GM21360 (cell line): Measurements from ENCODE around the gene CTU2.

Source experiments
- ATAC-seq: cut with Tn5 transposase; IDR thresholded peaks from one replicate; pipeline ENCODE4 v1.9.1; 2021; ENCODE audit warnings: mild to moderate bottlenecking, moderate library complexity; ENCODE audit not compliant: unreplicated experiment

The CTU2 gene

DNA sequence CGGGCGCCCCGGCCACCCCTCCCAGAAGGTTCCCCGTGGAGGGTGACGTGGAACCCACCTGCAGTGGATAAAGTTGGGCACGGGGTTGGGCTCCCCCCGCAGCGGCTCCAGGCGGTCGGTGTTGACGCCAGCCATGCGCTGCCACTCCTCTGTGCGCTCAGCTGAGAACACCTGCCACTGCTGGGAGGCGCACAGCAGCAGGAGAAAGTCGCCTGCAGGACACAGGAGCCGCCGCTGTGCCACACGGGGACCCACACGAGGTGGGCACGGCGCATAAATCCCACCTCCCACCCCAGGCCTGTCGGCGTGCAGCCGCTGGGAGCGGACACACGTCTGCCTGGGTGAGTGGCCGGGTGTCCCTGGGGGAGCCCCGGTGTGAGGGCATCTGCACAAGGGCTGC lies 20.7 kb downstream of the CTU2 start:
- ATAC-seq, result no peak

DNA sequence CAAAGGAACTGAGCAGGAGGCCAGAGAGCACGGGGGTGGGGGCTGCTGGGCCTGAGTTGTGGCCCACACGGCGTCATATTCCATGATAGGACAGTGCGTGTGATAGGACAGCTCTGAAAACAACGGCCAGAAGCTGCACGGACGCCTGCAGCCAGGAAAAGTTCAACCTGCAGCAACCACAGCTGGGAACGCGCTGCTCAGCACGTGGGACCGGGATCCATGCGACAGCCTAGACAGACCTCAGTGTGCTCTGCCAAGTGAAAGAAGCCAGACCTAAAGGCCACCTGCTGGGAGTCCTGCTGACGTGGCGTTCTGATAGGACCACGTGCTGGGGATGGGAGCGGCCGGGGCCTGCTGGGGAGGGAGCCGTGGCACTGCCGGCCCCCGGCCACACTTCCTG lies 21.6 kb downstream of the CTU2 start:
- ATAC-seq, result no peak

DNA sequence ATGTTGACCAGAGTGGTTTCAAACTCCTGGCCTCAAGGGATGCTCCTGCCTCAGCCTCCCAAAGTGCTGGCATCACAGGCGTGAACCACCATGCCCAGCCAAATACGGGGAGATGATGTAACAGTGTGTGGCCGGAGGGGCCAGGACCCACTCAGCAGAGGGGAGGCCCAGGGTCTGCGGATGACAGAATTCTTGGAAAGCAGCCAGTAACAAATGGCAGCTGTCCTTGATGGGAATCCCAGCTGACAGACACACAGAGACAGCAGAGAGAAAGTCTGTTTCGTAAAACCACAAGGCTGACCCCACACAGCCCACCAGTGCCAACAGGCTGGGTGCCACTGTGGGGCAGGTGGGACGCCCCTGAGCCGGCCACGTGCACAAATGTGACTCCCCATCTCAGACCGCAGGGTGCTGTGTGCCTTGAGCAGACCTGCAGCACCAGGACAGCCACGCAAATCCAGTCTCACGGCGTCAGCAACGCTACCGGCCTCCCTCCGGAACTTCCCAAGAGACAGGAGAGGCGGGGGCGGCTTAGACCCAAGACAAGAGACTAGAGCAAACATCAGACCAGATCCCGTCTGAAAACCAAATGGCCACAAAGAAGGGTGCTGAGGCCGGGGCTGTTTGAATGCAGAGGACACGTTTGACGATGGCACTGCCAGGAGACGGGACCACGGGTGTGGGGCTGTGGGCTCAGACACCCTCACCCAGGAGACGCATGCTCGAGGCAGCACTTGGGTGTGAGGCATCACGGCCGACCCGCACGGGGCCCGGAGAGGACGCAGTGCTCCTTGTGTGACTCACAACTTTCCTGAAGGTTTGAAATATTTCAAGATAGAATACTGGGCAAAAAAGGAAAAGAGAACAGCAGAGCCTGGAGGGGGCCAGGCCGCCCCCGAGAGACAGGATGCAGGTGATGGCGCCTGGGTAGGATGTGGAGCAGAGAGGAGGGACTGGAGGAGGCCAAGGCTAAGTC lies 24.6 kb downstream of the CTU2 start:
- no peak for ATAC-seq

DNA sequence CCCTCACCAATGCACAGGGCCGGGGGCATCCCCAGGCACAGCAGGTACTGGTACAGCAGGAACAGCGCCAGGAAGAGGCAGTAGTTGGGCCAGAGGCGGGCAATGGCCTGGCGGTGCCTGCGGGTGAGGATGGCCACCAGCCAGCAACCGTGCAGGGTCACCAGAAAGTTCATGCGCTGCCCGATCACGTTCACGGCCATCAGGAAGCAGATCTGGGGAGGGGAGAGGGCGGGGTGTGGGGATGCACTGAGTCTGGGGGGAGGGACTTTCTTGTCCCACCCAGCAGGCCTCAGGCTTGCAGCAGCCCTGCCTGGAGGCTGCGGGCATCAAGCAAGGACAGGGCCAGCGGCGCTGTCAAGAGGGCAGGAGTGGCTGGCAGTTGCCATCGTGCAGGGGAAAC lies 25.4 kb downstream of the CTU2 start:
- ATAC-seq, result no peak

DNA sequence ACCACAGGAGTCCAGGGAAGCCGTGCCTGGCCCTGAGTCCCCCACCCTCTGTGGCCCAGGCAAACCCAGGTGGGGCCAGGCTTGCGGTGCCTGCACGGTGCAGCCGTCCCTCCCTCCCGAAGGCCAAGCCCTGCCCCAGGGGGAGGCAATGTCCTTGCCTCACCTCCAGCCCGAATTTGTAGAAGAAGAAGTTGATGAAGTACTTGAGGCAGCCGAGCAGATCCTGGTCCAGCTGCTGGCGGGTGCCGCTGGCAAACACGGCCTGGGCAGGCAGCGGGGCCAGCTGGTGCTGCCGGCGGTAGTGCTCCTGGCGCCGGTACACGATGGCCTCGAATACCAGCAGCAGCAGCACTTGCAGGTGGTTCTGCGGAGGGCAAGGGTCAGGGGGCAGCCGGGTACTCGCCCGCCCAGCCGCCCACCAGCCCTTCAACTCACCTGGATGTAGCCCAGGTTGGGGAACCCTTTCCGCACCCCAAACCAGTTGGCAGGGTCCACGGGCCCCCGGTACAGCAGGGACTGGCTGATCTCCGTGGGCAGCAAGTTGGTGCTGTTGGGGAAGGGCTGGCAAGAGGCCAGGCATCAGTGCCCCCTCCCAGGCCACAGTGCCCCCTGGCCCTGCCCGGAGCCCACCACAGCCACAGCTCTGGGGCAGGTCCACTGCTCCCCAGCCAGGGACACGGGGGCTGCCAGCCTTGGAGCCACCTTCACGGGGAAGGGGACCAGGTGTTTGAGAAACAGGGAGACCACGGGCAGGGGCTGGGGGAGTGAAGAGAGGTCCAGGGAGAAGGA lies 26.1 kb downstream of the CTU2 start:
- ATAC-seq, result no peak

DNA sequence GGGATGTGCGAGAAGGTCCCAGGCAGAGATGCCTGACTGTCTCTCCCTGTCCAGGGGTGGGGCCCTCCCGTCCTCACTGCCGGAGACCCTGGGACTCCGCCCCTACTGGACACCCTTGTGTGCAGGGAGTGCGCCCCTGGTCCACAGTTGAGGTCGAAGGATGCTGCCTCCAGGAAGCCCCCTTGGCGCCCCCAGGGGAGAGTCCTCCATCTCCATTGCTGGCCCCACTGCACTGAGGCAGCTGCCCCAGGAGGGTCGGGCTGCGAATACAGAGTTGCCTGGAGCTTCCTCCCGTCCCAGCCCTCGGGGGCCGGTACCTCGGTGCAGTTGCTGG lies 26.6 kb downstream of the CTU2 start:
- no peak for ATAC-seq

DNA sequence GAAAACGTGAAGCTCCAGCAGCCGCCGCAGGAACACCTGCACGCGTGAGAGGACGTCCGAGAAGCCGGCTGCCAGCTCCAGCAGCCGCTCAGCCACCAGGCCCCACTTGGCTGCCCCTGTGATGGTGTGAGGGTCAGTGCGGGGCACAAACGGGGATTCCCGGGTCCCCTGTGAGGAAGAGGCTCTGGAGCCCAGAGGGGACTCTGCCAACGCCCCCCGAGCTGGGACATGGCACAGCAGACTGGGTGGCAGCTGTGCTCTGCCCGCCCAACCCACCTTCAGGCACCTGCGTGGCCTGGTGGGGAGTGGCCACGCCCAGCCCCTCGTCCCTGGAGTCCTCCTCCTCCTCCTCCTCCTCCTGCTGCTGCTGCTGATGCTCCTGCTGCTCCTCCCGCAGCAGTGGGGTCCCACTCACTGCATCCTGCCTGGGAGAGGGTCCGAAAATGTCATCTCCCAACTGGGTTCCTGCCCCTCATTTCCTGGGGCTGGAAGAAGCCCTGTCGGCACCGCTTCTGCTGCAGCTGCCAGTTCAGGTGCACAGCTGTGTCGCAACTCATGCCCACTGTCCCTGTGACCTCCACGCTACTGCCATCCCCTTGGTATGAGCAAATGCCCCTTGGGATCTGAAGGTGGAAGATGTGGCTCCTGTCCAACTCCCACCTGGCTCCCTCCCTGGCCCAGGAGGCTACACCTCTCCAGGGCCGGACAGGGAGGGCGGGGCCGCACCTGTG lies 27.5 kb downstream of the CTU2 start:
- ATAC-seq, result no peak

DNA sequence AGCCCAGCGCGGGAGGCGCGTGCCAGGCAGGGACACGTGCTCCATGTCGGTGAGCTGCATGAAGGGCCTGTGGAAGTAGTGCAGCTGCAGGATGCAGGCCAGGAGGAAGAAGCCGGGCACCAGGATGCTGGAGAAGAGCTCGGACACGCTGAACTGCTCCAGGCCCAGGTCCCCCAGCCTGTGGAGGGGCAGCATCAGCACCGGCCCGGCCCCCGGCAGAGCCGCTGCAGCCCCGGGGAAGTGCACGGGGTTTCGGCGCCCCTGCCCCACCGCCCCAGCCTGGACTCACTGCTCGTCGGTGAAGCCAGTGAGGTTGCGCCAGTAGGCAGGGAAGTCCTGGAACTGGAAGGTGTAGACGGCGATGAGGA lies 28.0 kb downstream of the CTU2 start:
- no peak for ATAC-seq

DNA sequence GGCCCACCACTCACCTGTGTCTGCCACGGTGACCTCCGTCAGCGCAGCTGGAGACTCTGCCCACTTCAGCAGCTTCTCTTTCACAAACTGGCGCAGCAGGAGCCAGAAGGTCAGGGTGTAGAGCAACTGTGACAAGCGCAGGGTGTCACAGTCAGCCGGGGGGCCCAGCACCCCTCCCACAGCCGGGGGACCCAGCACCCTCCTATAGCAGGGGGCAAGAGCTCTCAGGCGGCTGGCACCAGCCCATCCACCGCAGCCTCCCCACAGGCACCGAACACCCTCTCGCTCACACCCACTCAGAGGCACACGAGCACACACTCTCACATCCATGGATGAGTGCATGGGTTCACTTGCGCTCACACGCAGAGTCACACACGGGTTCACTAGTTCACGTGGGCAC lies 28.8 kb downstream of the CTU2 start:
- ATAC-seq, result no peak

DNA sequence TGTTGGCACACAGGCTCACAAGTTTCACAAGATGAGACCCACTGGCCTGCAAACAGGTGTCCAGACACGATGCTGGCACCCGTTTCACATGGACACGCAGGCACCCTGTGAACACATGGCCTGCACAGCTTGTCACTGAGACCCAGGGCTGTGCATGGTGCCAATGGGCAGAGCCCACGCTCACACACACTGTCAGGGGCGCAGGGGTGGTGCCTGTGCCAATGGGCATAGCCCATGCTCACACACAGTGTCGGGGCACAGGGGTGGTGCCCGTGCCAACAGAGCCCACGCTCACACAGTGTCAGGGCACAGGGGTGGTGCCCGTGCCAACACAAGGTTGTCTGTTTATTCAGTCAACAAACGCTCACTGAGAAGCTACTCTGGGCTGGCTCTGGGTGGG lies 29.3 kb downstream of the CTU2 start:
- no peak for ATAC-seq

DNA sequence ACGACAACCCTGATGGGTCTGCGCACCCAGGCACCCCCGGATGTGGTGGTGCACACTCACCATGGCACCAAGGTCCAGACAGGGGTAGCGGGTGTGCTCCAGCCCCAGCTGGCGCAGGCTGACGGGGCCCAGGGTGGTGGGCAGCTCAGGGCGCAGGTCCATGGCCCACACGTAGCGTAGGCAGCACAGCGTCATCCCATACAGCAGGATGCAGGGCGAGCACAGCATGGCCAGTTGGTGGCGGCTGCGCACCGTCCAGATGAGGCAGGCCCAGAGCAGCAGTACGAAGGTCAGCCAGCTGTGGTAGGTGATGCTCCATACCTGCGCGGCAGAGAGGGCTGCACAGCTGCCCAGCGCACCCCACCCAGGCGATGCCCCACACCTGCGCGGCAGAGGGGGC lies 29.8 kb downstream of the CTU2 start:
- no peak for ATAC-seq

DNA sequence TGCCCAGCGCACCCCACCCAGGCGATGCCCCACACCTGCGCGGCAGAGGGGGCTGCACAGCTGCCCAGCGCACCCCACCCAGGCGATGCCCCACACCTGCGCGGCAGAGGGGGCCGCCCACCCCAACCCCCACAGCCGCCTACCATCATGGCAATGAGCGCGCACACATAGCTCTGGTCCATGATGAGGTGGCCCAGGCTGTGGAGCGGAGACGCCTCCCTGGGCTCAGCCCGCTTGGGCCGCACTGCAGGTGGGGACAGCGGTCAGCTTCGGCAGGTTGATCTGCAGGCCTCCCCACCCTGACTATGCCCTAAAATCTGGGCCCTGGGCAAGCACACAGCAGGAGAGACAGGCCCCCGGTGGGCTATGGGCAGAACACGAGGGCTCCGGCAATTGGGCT lies 30.2 kb downstream of the CTU2 start:
- ATAC-seq, result no peak

DNA sequence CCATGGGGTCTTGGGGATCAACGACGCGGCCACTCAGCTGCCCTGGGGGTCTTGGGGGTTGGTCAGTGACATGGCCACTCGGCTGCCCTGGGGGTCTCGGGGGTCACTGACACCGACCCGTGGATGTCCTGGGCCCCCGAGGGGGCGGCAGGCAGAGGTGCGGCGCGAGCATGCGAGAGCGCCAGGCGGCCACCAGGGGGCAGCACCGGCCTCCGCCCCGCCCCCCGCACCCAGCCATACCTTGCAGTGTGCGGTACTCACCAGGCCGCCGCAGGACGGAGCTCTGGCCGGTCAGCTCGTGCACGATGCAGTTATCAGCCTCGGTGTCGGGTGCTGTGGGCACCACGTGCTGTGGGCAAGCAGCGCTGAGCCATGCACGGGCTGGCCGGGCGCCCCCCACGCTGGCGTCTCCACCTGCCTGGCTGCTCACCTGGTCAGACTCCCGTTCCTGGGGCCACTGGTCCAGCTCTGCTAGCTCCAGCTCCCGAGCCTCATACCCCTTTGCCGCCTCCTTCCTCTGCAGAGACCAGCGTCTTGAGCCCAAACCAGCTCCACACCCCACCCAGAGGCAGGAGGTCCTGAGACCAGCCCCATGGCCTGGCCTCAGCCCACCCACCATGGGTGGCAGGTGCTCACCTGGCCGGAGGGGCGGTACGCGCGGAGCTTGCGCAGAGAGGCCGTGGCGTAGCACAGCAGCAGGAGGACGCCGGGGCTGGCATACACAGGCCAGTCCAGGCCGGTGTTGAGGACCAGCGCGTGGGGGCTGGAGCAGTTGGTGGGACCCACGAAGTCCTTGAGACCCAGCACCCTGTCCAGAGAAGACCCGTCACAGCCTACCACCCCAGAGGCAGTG lies 31.2 kb downstream of the CTU2 start:
- no peak for ATAC-seq

DNA sequence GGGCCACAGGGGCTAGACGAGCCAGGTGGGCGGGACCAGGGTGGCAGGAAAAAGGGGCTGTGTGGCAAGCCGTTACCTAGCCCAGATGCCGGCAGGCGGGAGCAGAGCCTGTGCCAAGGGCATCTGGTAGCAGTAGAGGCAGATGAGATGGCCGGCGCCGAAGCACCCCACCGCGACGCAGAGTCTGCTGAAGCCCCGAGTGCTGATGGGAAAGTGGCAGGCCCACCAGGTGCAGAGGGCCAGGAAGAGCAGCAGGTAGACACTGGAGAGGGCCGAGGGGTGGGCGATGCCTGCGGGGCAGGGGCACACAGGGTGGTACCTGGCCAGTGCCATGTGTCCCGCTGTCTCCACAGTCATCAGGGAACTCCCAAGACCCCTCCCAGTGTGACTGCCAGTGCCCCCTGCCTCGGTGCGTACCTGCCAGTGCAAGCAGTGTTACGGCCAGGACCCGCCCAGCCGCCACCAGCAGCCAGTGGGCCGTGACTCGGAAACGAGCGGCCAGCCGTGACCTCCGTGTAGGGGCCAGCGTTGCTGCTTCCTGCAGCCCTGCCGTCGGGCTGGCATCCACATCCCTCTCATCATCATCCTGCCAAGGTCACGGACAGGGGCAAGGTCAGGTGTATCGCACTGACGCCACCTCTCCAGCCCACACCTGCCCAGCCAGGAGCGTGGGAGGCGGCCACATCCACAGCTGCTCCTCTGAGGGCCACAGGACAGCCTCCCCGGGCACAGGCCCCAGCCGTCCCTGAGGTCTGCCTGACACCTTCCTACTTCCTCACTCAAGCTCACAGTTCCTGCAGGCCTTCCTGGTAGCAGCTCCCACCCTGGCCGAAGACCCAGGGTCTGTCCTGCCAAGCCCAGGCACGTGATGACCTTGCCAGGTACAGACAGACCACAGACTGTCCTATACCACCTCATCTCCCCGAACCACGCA lies 32.1 kb downstream of the CTU2 start:
- no peak for ATAC-seq

DNA sequence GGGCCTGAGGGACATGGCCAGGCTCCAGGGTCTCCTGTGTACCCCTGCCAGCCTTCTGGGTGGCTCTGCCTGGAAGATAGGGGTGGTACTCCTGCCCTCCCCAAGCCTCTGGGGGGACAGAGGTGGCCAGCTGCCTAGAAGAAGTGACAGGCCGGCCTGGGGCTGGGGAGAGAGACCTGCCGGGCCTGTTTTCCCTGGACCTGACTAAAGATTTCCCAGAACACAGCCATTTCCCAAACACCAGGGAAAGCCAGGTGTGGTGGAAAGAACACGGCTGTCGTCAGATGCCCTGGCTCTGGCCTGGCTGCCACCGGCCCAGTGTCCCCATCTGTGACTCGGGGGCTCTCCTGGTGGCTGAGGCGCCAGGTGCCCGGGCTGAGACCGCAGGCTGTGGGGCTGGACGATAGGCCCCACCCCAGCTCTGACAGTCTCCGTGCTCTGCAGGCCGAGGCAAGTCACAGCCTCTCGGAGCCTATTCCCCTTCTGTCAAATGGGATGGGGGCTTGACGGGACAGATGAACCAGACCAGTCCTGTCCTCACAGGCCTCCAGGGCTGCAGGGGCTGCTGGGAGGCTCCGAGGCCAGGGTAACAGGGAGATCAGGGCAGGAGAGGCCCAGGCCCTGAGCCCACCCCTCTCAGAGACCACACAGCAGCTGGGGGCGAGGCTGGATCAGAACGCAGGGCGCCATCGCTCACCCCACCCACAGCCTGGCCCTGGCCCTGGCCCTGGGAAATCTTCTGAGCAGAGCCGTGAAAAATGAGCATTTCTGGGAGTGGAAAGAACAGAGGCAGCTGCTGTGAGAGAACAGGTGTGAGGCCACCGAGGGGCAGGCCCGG lies 33.1 kb downstream of the CTU2 start:
- no peak for ATAC-seq

DNA sequence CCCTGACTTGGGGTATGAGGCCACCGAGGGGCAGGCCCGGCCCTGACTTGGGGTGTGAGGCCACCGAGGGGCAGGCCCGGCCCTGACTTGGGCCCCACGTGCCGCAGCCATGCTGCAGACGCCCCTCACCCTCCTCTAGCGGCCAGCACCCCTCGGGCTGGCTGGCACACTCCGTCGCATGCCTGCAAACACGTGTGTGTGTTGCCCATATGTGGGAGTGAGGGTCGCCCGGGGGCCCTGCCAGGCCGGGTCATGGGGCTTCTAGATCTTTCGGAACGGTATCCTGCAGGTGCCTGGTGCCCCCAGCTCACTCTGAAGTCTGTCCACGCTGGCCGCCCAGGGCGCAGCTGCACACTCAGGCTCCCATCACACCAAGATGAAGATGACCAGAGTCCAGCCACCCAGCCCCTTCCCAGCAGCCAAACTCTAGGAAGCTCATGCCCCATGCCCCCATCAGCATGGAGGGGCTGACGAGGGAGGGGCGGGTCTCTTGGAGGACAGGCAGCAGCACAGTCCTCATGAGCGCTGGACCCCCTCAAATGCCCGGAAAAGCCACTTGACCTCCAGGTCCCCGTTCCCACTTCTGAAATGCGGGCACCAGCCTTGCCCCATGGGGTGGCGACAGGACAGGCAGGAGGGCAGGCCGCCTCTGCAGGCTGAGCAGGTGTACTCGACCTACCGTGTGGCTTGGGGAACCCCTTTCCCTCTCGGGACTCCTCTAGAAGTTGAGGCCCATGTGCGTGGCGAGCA lies 33.8 kb downstream of the CTU2 start:
- ATAC-seq, result no peak

DNA sequence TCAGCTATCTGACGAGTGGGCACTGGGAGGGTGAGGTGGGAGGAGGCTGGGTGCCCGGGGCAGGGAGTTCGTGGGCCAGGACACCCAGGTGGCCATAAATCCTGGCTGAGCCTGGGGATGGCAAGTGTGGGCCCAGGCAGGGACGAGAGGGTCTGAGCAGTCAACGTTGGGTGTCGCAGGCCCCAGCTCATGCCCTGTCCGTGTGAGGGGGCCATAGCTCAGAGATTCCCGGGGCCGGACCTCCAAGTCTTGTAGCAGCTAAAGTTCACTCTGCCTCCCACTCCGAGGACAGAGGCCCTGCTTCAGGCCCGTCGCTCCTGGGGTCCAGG lies 34.4 kb downstream of the CTU2 start:
- ATAC-seq, result no peak

DNA sequence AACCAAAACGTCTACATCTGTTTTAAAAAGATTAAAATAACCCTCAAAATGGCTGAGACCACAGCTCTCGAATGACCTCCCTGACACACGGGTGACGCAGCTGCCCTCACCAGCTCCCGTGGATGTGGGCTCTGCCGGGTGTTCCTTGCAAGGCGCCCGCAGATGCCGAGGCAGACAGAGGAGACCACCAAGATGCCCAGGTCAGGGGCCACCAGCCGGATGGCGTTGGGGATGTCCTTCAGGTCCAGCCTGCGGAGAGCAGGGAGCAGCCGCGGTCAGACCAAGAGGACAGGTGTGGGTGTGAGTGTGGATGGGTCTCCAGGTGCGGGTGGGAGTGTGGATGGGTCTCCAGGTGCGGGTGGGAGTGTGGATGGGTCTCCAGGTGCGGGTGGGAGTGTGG lies 35.1 kb downstream of the CTU2 start:
- ATAC-seq, result no peak
